OCI-LY1 (cell line): ENCODE data around the gene FGF21.

Source experiments
- EZH2 ChIP-seq: fragments of 200-600 bp; sonication (generic), shearing (Covaris generic); IDR thresholded peaks from 2 replicates; pipeline ENCODE4 v1.8.0; 2017; ENCODE audit warnings: borderline replicate concordance, mixed run types, mild to moderate bottlenecking, antibody characterized with exemption, low read length, moderate library complexity, mixed read lengths
- TF ChIP-seq, protein P1 (sequence below): fragments of 200-600 bp; sonication (generic), shearing (Covaris generic); IDR thresholded peaks from 2 replicates; pipeline ENCODE4 v1.5.1; 2017; ENCODE audit warnings: mild to moderate bottlenecking, antibody characterized with exemption, low read length, moderate library complexity, mixed read lengths

DNA sequence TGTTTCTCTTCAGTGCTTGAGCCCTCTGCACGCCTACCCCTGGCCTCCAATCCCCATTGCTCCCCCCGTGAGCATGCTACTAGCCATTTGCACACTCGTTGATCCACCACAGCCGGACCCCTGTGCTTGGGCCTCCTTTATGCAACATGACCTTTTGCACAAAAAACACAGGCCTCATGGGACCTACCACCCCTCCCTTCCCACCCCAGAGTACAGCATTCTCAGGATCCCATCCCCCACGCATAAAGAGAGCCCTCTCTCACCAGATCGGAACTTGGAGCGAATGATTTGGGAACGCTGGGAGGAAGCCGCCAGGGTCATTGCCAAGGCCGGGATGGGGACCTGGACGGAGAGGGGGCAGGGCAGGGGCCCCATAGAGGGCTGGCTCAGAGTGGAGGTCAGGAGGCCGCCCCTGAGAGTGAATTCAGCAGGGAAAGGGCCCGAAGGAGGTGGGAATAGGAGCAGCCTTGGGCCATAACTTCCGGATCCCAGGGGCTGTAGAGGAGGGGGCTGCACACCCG, 36.6 kb upstream of the FGF21 start:
- TF ChIP-seq, protein P1, sequence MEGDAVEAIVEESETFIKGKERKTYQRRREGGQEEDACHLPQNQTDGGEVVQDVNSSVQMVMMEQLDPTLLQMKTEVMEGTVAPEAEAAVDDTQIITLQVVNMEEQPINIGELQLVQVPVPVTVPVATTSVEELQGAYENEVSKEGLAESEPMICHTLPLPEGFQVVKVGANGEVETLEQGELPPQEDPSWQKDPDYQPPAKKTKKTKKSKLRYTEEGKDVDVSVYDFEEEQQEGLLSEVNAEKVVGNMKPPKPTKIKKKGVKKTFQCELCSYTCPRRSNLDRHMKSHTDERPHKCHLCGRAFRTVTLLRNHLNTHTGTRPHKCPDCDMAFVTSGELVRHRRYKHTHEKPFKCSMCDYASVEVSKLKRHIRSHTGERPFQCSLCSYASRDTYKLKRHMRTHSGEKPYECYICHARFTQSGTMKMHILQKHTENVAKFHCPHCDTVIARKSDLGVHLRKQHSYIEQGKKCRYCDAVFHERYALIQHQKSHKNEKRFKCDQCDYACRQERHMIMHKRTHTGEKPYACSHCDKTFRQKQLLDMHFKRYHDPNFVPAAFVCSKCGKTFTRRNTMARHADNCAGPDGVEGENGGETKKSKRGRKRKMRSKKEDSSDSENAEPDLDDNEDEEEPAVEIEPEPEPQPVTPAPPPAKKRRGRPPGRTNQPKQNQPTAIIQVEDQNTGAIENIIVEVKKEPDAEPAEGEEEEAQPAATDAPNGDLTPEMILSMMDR, result no peak
- no peak for TF ChIP-seq EZH2
